HG03354 (cell line): ENCODE data around the gene B3GNT8.
"Not testable (repeated sequence)": the region's sequence is repeated elsewhere in the genome, so short reads cannot be mapped to it uniquely, and the experiment has no call there.

Experiments used
- ATAC-seq: cut with Tn5 transposase; IDR thresholded peaks from one replicate; pipeline ENCODE4 v1.9.1; 2021; ENCODE audit warnings: mild to moderate bottlenecking; ENCODE audit not compliant: unreplicated experiment, poor library complexity, severe bottlenecking

The B3GNT8 gene

GRCh38 chr19:41420101-41420880, 6.9 kb downstream of the B3GNT8 start:
- ATAC-seq = no peak

GRCh38 chr19:41416194-41416674, 10.9 kb downstream of the B3GNT8 start:
- ATAC-seq = no peak

- ATAC-seq = no peak
These were observed 12.0 kb downstream of the B3GNT8 start for GRCh38 chr19:41415154-41415571.

- ATAC-seq = no peak
These were observed 12.7 kb downstream of the B3GNT8 start for GRCh38 chr19:41414461-41414860.

GRCh38 chr19:41413947-41414346, 13.2 kb downstream of the B3GNT8 start:
- ATAC-seq = no peak

GRCh38 chr19:41412953-41413352, 14.2 kb downstream of the B3GNT8 start:
- no peak for ATAC-seq

GRCh38 chr19:41411968-41412265, 15.3 kb downstream of the B3GNT8 start:
- no peak for ATAC-seq

GRCh38 chr19:41411100-41411967, 15.8 kb downstream of the B3GNT8 start:
- no peak for ATAC-seq

GRCh38 chr19:41410336-41411054, 16.7 kb downstream of the B3GNT8 start:
- no peak for ATAC-seq

GRCh38 chr19:41409288-41409687, 17.9 kb downstream of the B3GNT8 start:
- no peak for ATAC-seq

- not testable (repeated sequence) for ATAC-seq
These were observed 18.3 kb downstream of the B3GNT8 start for GRCh38 chr19:41408846-41409245.

GRCh38 chr19:41408256-41408655, 18.9 kb downstream of the B3GNT8 start:
- ATAC-seq = no peak

GRCh38 chr19:41407271-41407670, 19.9 kb downstream of the B3GNT8 start:
- no peak for ATAC-seq

- ATAC-seq = no peak
These were observed 21.4 kb downstream of the B3GNT8 start for GRCh38 chr19:41405776-41406175.

GRCh38 chr19:41403181-41403970, 23.8 kb downstream of the B3GNT8 start:
- no peak for ATAC-seq

GRCh38 chr19:41402010-41402409, 25.2 kb downstream of the B3GNT8 start:
- ATAC-seq = no peak

- no peak for ATAC-seq
These were observed 25.7 kb downstream of the B3GNT8 start for GRCh38 chr19:41401483-41401882.

- ATAC-seq = no peak
These were observed 27.6 kb downstream of the B3GNT8 start for GRCh38 chr19:41399525-41399924.

- no peak for ATAC-seq
These were observed 28.1 kb downstream of the B3GNT8 start for GRCh38 chr19:41399091-41399490.

- ATAC-seq = no peak
These were observed 28.6 kb downstream of the B3GNT8 start for GRCh38 chr19:41398598-41398997.
